OCI-LY3 (cell line): ENCODE results near the gene SH2D4B.

Experiments used
- EZH2phosphoT487 ChIP-seq: fragments of 200-600 bp; shearing (Covaris generic); IDR thresholded peaks from 2 replicates; pipeline ENCODE4 v1.6.1; 2018; ENCODE audit warnings: antibody characterized with exemption, mixed run types, low read depth
- TF ChIP-seq, protein P1 (sequence below): fragments of 200-600, 300-600 bp; sonication (generic); IDR thresholded peaks from 2 replicates; pipeline ENCODE4 v1.5.1; 2014; ENCODE audit warnings: antibody characterized with exemption, low read length, low read depth

GRCh38 chr10:80598084-80598798, 60.5 kb downstream of the SH2D4B start:
- TF ChIP-seq, protein P1, sequence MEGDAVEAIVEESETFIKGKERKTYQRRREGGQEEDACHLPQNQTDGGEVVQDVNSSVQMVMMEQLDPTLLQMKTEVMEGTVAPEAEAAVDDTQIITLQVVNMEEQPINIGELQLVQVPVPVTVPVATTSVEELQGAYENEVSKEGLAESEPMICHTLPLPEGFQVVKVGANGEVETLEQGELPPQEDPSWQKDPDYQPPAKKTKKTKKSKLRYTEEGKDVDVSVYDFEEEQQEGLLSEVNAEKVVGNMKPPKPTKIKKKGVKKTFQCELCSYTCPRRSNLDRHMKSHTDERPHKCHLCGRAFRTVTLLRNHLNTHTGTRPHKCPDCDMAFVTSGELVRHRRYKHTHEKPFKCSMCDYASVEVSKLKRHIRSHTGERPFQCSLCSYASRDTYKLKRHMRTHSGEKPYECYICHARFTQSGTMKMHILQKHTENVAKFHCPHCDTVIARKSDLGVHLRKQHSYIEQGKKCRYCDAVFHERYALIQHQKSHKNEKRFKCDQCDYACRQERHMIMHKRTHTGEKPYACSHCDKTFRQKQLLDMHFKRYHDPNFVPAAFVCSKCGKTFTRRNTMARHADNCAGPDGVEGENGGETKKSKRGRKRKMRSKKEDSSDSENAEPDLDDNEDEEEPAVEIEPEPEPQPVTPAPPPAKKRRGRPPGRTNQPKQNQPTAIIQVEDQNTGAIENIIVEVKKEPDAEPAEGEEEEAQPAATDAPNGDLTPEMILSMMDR, result no peak
- no peak for TF ChIP-seq EZH2phosphoT487
